NCI-H2196 (cell line): Measurements from ENCODE around the gene ARPC5L.
A peak's percentile ranks its signal among the peaks of the same experiment; 100 is the strongest.
"Not testable (repeated sequence)": the region's sequence is repeated elsewhere in the genome, so short reads cannot be mapped to it uniquely, and the experiment has no call there.

Source experiments
- DNase-seq: peaks from one replicate; lab custom pipeline; 2025; ENCODE audit not compliant: unreplicated experiment; lab: John Stamatoyannopoulos, UW

The ARPC5L gene

DNA sequence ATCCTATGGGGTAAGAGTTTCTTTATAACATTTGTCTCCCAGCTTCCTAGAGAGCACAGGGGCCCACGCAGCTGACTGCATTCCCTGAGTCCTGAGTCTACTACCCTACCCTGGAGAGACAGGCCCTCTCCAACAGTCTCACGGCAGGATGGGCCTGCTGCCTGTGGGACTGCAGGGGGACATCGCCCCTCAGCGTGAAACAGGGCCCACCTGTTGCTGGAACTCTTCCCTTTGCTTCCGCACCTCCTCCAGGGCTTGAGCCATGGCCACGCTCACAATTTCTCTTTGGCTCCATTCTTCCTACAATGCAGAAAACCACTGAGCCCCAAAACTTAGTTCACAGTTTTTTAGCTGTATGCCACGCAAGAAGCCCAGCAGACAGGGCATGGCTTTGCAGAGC is 28.2 kb downstream of the ARPC5L start:
- no peak for DNase-seq

GRCh38 chr9:124894035-124894740 is 32.3 kb downstream of the ARPC5L start:
- no peak for DNase-seq

DNA sequence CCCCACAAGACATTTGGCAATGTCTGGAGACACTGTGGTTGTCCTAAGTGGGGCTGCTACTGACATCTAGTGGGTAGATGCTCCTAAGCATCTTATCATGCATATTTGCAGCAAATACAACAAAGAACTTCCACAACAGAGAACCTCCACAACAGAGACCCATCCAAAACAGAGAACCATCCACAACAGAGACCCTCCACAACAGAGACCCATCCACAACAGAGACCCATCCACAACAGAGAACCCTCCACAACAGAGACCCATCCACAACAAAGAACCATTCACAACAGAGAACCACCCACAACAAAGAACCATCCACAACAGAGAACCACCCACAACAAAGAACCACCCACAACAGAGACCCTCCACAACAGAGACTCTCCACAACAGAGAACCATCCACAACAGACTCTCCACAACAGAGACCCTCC is 32.8 kb downstream of the ARPC5L start:
- peak; percentile 40 for DNase-seq

GRCh38 chr9:124897570-124898460 is 35.9 kb downstream of the ARPC5L start:
- no peak for DNase-seq

- no peak for DNase-seq
These were observed 37.9 kb downstream of the ARPC5L start for GRCh38 chr9:124899845-124900244.

DNA sequence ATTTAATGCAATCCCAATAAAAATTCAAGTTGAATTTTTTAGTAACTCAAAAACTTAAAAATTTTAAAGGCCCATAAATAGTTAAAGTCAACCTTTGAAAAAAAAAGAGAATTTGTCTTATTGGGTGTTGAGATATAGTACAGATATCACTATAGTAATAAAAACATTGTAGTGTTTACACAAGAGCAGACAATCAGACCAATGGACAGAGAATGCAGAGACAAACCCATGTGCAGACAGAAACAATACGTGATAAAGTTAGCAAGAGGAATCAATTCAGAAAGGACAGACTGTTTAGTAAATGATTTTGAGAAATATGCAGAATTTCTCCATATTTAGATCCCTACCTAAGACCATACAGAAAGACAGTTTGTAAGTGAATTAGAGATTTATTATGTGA is 45.0 kb downstream of the ARPC5L start:
- no peak for DNase-seq

GRCh38 chr9:124908098-124908497 is 46.2 kb downstream of the ARPC5L start:
- no peak for DNase-seq

DNA sequence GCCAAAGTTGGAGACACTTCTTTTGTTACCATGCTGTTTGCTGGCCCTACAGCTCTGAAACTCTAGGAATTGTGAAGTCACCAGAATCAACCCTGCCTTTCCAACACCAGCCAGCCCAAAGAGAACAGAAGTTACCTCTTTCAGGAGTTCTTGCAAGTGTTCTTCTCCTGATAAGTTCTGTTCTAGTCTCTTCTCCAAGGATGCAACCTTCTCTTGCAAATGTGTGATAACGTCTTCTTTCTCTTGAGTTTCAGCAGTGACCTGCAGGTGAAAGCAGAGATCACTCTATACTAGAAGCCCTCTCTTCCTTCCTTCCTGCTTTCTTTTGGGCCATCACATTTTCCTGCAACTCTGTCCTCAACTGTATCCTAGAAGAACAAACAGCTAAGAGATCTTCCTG is 49.8 kb downstream of the ARPC5L start:
- no peak for DNase-seq

DNA sequence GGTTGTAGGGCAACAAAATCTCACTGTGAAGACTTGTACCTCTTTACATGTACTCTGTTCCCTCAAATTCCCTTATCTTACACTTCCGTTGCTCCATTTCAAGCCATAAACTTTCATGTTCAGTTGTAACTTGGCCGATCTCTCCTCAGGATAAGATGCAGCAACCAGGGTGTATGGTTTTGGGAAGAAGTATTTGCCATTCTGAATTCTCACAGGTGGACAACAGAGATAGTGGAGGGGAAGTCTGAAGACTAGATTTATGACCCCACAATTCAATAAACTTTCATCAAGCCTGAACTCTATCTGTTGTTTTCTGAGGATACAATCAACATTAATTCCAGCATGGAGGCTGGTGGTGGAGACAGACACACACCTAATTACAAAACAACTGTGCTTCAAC is 51.4 kb downstream of the ARPC5L start:
- DNase-seq, result no peak

DNA sequence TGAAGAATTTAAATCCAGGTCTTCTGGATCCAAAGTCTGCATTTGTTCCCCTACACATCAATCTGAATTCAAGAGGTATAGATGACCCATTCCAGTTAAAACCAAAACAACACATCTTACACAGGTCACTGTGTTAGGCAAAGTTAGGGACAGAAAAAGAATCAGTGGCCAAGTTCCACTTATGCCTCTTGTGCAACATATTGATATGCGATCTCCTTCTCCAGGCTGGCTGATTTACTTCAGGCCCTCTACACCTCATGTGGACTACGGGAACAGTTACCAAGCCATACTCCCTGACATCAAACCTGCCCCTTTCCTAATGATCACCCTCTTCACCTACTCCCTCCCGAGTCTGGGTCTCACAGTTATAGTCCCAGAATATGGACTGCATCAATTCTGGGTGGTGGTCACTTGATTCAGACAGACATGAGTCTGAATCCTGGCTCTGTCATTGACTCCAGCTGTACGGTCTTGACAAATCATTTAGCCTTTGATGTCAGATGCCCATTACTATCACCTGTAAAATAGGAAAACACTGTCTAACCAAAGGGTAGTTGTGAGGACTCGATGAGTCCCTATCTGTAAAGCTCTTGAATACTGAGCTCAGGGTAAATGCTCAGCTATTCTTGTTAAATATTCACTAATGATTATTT is 52.9 kb downstream of the ARPC5L start:
- DNase-seq, result no peak

DNA sequence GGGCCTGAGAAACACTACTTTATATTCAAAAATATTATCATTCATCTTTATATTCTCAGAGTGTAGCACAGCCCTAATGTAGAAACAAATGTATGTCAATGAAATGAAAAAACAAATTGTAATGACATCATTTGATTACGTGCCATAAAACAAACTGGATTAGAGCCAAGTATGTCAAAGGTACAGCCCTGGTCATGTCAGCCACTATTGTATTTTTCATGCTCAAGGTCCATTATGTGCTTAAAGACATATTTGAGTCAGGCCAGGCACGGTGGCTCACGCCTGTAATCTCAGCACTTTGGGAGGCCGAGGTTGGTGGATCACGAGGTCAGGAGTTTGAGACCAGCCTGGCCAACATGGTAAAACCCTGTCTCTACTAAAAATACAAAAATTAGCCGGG is 58.5 kb downstream of the ARPC5L start:
- not testable (repeated sequence) for DNase-seq
